ENCODE data around the gene MC3R.
"Not testable (repeated sequence)": the region's sequence is repeated elsewhere in the genome, so short reads cannot be mapped to it uniquely, and the experiment has no call there.

MC3R gene

GRCh38 chr20:56247954-56248782 lies at the start of gene MC3R:
TSS of gene MC3R (plus strand) at chr20:56248732. CDS start at chr20:56248844, 112 bp downstream.
- peak in 1 of 2 donors; percentile 16 for DNase-seq (ENCODE audit: extremely low read depth in 1 of 2, low read depth in 1 of 2)

GRCh38 chr20:56200456-56200855 lies 48.1 kb upstream of the MC3R start:
- DNase-seq (ENCODE audit: extremely low read depth in 1 of 2, low read depth in 1 of 2): no peak

DNA sequence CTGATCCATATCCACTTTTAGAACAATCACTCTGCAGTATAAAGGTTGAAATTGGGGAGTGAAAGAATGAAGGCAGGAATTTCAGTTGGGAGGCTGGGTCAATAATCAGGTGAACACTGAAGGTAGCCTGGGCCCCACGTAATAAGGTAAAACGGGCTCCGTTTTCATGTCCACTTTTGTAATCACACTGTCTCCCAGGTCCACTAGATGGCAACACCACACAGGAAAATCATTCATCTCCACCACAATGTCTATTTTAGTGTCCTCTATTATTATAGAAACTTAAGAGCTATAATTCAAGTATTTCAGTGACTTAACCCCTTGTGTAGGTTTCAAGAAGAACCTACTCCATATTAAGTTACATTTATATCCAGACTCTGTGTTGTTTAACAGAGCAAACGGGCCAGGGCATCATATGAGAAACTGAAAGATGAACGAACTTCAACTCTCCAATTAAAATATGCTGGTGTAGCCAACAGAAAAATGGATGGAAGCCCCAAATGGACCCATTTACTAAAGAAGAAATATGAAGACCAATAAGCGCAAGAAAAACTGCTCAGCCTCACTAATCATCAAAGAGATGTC lies 45.9 kb upstream of the MC3R start:
- DNase-seq (ENCODE audit: extremely low read depth in 1 of 2, low read depth in 1 of 2): no peak

- no peak for DNase-seq (ENCODE audit: extremely low read depth in 1 of 2, low read depth in 1 of 2)
These were observed 44.3 kb upstream of the MC3R start for GRCh38 chr20:56204206-56204605.

DNA sequence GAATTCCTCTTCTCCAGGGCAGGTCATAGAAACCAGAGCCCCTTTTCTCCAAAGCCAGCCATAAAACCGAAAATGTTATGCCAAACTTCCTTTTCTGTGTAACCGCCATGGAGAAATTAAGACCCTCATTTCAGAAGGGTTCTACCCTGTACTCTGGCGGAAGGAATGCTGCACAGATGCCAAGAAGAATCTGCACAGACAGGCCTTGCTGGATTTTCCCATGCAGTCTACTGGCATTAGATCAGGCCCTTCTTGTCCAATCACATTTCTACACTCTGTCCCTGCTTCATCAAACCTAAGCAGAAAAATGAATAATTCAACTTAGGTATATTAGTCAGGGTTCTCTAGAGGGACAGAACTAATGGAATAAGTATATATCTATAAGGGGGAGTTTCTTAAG lies 43.2 kb upstream of the MC3R start:
- no peak for DNase-seq (ENCODE audit: extremely low read depth in 1 of 2, low read depth in 1 of 2)

DNA sequence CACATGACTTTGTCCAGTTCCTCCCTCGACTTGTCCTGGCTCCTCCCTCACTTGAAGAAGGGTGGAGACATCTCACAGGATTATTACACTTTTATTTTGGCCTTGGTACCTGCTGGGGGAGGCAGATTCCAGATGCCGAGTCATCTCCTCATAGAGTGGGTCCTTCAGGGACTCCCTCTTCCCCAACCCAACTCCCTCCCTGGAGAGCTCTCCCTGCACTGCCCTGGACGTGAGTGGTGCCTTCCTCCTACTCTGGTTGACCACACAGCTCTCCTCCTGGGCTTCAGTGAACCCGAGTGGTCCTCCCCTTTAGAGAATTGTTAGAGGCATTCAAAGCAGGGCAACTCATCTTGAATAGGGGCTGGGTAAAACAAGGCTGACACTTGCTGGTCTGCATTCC lies 40.9 kb upstream of the MC3R start:
- no peak for DNase-seq (ENCODE audit: extremely low read depth in 1 of 2, low read depth in 1 of 2)

DNA sequence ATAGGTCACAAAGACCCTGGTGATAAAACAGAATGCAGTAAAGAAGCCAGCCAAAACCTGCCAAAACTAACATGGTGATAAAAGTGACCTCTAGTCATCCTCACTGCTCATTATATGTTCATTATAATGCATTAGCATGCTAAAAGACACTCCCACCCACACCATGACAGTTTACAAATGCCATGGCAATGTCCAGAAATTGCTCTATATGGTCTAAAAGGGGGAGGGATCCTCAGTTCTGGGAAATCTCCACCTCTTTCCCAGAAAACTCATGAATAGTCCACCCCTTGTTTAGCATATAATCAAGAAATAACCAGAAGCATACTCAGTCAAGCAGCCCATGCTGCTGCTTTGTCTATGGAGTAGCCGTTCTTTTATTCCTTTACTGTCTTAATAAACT lies 40.4 kb upstream of the MC3R start:
- DNase-seq (ENCODE audit: extremely low read depth in 1 of 2, low read depth in 1 of 2): no peak

GRCh38 chr20:56211051-56211450 lies 37.5 kb upstream of the MC3R start:
- no peak for DNase-seq (ENCODE audit: extremely low read depth in 1 of 2, low read depth in 1 of 2)

DNA sequence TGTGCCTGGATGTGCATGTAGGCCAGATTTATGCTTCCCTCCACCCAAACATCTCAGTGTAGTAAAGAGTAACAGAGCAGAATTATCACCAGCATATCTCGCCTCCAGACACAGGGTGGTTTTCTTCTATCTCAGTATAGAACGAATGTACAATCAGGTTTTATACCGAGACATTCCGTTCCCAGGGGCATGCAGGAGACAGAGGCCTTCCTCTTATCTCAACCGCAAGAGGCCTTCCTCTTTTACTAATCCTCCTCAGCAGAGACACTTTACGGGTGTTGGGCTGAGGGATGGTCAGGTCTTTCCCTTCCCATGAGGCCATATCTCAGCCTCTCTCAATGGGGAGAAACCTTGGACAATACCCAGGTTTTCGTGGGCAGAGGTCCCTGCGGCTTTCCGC lies 36.4 kb upstream of the MC3R start:
- no peak for DNase-seq (ENCODE audit: extremely low read depth in 1 of 2, low read depth in 1 of 2)

GRCh38 chr20:56213321-56213720 lies 35.2 kb upstream of the MC3R start:
- DNase-seq (ENCODE audit: extremely low read depth in 1 of 2, low read depth in 1 of 2): no peak

- no peak for DNase-seq (ENCODE audit: extremely low read depth in 1 of 2, low read depth in 1 of 2)
These were observed 33.4 kb upstream of the MC3R start for GRCh38 chr20:56215115-56215514.

DNA sequence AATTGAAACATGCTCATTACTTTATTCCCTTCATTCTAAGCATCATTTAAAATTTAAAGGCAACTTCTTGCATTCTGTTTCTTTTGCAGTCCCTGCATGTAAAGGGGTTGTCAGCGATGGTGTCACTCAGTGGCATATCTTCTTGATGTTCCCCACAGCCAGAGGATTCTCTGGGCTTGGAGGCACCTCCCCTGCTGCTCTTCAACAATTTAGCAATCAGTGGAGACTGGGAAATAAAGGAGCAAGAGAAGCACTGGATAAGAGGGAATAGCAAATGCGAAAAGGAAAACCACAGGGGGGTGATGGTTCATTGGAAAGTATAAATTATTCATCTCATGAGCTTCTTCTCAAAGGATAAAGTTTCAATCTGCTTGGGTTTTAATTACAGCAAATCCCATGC lies 30.7 kb upstream of the MC3R start:
- no peak for DNase-seq (ENCODE audit: extremely low read depth in 1 of 2, low read depth in 1 of 2)

GRCh38 chr20:56221186-56221585 lies 27.3 kb upstream of the MC3R start:
- DNase-seq (ENCODE audit: extremely low read depth in 1 of 2, low read depth in 1 of 2): not testable (repeated sequence)

DNA sequence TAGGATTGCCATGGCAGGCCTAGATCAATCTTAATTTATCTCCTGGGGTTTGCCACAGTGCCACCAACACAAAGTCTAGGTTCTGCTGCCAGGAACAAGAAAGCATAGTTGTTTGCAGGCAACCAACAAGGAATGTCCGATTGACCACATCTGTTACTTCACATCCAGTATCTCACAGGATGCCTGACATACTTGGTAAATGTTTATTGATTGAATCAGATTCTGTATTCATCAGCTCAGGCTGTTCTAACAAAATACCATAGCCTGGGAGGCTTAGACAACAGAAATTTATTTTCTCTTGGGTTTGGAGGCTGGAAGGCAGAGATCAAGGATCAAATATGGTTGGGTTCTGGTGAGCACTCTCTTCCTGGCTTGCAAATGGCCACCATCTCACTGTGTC lies 26.3 kb upstream of the MC3R start:
- DNase-seq (ENCODE audit: extremely low read depth in 1 of 2, low read depth in 1 of 2): no peak

GRCh38 chr20:56222945-56223344 lies 25.6 kb upstream of the MC3R start:
- DNase-seq (ENCODE audit: extremely low read depth in 1 of 2, low read depth in 1 of 2): no peak

GRCh38 chr20:56223352-56223751 lies 25.2 kb upstream of the MC3R start:
- DNase-seq (ENCODE audit: extremely low read depth in 1 of 2, low read depth in 1 of 2): no peak

DNA sequence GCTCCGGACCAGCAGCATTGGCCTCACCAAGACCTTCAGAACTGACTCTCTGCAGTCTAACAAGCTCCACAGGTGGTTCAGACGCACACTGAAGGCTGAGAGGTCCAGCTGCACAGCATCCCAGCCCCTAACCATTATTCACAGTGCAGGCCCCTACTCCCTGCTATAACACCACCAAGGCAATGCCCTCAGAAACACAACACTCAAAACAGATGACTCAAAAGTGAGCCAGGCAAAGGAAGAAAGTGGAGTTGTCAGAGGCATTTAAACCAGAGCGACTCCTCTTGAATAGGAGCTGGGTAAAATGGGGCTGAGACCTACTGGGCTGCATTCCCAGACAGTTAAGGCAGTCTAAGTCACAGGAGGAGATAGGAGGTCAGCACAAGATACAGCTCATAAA lies 20.5 kb upstream of the MC3R start:
- no peak for DNase-seq (ENCODE audit: extremely low read depth in 1 of 2, low read depth in 1 of 2)

GRCh38 chr20:56229812-56230211 lies 18.7 kb upstream of the MC3R start:
- DNase-seq (ENCODE audit: extremely low read depth in 1 of 2, low read depth in 1 of 2): no peak

GRCh38 chr20:56234110-56234509 lies 14.4 kb upstream of the MC3R start:
- no peak for DNase-seq (ENCODE audit: extremely low read depth in 1 of 2, low read depth in 1 of 2)

DNA sequence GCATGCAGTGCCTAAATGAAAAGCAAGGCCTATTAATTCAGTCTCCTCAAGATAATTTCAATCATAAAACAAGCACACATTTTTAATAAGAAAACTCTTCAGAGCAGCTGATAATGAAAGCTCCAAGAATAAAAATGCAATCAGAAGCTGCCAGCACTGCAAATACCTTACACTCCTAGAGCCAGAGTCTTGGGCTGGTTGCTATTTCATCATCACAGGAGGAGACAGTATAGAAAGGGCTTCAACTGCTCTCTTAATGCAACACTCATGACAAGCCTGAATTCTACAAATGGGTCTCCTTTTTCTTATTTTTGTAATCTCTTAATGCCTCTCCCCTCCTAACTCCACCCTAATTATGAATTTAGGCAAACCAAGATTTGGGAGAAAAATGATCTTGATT lies 11.2 kb upstream of the MC3R start:
- no peak for DNase-seq (ENCODE audit: extremely low read depth in 1 of 2, low read depth in 1 of 2)

- DNase-seq (ENCODE audit: extremely low read depth in 1 of 2, low read depth in 1 of 2): no peak
These were observed 4.3 kb upstream of the MC3R start for GRCh38 chr20:56244259-56244658.

DNA sequence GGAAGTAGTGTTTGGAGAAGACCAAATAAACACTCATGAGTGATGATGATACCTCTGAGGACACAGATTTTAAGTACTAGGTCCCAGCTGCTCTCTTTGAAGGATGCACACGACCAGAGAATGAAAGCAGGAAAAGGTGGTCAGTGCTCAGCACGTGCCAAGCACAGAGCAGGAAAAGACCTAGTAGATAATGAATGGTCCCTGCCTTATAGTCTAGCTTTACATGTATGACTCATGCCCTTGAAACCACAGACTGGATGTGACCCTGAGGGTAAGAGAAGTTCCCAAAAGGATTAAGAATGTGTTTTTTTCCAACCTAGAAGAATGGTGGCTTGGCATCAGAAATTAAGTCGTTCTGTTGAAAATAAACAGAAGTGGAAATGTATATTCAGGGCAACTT lies 2.8 kb upstream of the MC3R start:
- DNase-seq (ENCODE audit: extremely low read depth in 1 of 2, low read depth in 1 of 2): no peak
